Liver (tissue), 9 donors: ENCODE measurements around the gene CST9. TPM values are rescaled to one million over a fixed set of nuclear protein-coding genes. Genes with fewer than 3 reads are reported as not detected.

Experiments used
- DNase-seq: peaks from one replicate; pipeline ENCODE4 v3.0.0-alpha.2; 2017; ENCODE audit warnings: low spot score
- H3K27ac ChIP-seq, 2 donors: one replicate each; pipeline ENCODE4 v1.7.0; 2013; ENCODE audit warnings: inconsistent platforms in 2 of 2, low read length in 2 of 2, control low read depth in 1 of 2, low read depth in 1 of 2, mild to moderate bottlenecking in 1 of 2
- H3K27me3 ChIP-seq, 4 donors: one replicate each; pipeline versions ENCODE4 v1.6.1 to v1.7.0; 2013; ENCODE audit warnings: low read length in 3 of 4, inconsistent platforms in 1 of 4, mild to moderate bottlenecking in 1 of 4, moderate library complexity in 1 of 4; ENCODE audit not compliant: control insufficient read depth in 4 of 4, insufficient read depth in 4 of 4
- H3K36me3 ChIP-seq, 4 donors: one replicate each; pipeline versions ENCODE4 v1.6.1 to v1.7.0; 2013; ENCODE audit warnings: low read length in 3 of 4, mild to moderate bottlenecking in 3 of 4, low read depth in 1 of 4, moderate library complexity in 1 of 4; ENCODE audit not compliant: control insufficient read depth in 4 of 4, insufficient read depth in 3 of 4
- H3K4me1 ChIP-seq, 4 donors: one replicate each; pipeline versions ENCODE4 v1.6.1 to v1.7.0; 2013; ENCODE audit warnings: low read length in 3 of 4, mild to moderate bottlenecking in 3 of 4, moderate library complexity in 1 of 4; ENCODE audit not compliant: control insufficient read depth in 4 of 4, insufficient read depth in 4 of 4
- H3K4me3 ChIP-seq, 3 donors: one replicate each; pipeline versions ENCODE4 v1.6.1 to v1.7.0; 2013; ENCODE audit warnings: low read length in 3 of 3, control low read depth in 1 of 3, low read depth in 1 of 3, mild to moderate bottlenecking in 1 of 3
- H3K9ac ChIP-seq, 2 donors: one replicate each; pipeline ENCODE4 v1.7.0; 2013; ENCODE audit warnings: low read length in 2 of 2, mild to moderate bottlenecking in 2 of 2, moderate library complexity in 2 of 2, control low read depth in 1 of 2, low read depth in 1 of 2
- H3K9me3 ChIP-seq, 4 donors: one replicate each; pipeline versions ENCODE4 v1.6.1 to v1.7.0; 2013; ENCODE audit warnings: low read length in 3 of 4; ENCODE audit not compliant: control insufficient read depth in 4 of 4
- ATF3 ChIP-seq: IDR thresholded peaks from 2 replicates; pipeline ENCODE4 v1.6.1; 2016; ENCODE audit warnings: antibody characterized with exemption
- CTCF ChIP-seq: fragments of 150-350 bp; IDR thresholded peaks from 2 replicates; pipeline ENCODE4 v1.5.1; 2017; ENCODE audit warnings: improper control_type of control experiment, low read depth, low read length; ENCODE audit not compliant: missing input control
- EGR1 ChIP-seq, 2 donors: IDR thresholded peaks; 2 replicates each; pipeline ENCODE4 v1.6.1; 2016 to 2018; ENCODE audit warnings: antibody characterized with exemption in 2 of 2, low read depth in 2 of 2
- FOXA2 ChIP-seq: IDR thresholded peaks from 2 replicates; pipeline ENCODE4 v1.6.1; 2016; ENCODE audit warnings: antibody characterized with exemption
- GABPA ChIP-seq, 2 donors: IDR thresholded peaks in 1 of 2; conservative IDR thresholded peaks in 1 of 2; 2 replicates each; pipeline ENCODE4 v1.6.1; 2016; ENCODE audit warnings: antibody characterized with exemption in 2 of 2, mild to moderate bottlenecking in 1 of 2, moderate library complexity in 1 of 2
- HNF4A ChIP-seq, 2 donors: conservative IDR thresholded peaks; 2 replicates each; pipeline ENCODE4 v1.6.1; 2016; ENCODE audit warnings: antibody characterized with exemption in 2 of 2, mild to moderate bottlenecking in 2 of 2
- JUND ChIP-seq, 2 donors: IDR thresholded peaks; 2 replicates each; pipeline ENCODE4 v1.6.1; 2016; ENCODE audit warnings: antibody characterized with exemption in 2 of 2
- MAX ChIP-seq: IDR thresholded peaks from 2 replicates; pipeline ENCODE4 v1.6.1; 2016; ENCODE audit warnings: antibody characterized with exemption
- NR2F2 ChIP-seq: IDR thresholded peaks from 2 replicates; pipeline ENCODE4 v1.6.1; 2016; ENCODE audit warnings: antibody characterized with exemption
- RAD21 ChIP-seq, 2 donors: IDR thresholded peaks; 2 replicates each; pipeline ENCODE4 v1.6.1; 2016; ENCODE audit warnings: antibody characterized with exemption in 2 of 2, mild to moderate bottlenecking in 2 of 2
- REST ChIP-seq: IDR thresholded peaks from 2 replicates; pipeline ENCODE4 v1.6.1; 2016; ENCODE audit warnings: antibody characterized with exemption, mild to moderate bottlenecking
- RXRA ChIP-seq, 2 donors: IDR thresholded peaks; 2 replicates each; pipeline ENCODE4 v1.6.1; 2017 to 2018; ENCODE audit warnings: antibody characterized with exemption in 2 of 2, mild to moderate bottlenecking in 1 of 2
- SP1 ChIP-seq: IDR thresholded peaks from 2 replicates; pipeline ENCODE4 v1.6.1; 2018; ENCODE audit warnings: antibody characterized with exemption, mild to moderate bottlenecking
- TAF1 ChIP-seq: conservative IDR thresholded peaks from 2 replicates; pipeline ENCODE4 v1.6.1; 2016; ENCODE audit warnings: antibody characterized with exemption, mild to moderate bottlenecking
- YY1 ChIP-seq: IDR thresholded peaks from 2 replicates; pipeline ENCODE4 v1.6.1; 2016; ENCODE audit warnings: antibody characterized with exemption, mild to moderate bottlenecking
- WGBS: extraction: QIAGEN DNeasy Blood & Tissue Kit; methylation state at CpG from one replicate; pipeline ENCODE4 v1.1.7; 2013; 5-methylcytosine and 5-hydroxymethylcytosine counted together
- polyA plus RNA-seq, 2 donors: library from polyadenylated mRNA; stranded (reverse) in 1 of 2; unstranded in 1 of 2; fragments of 200-250 nt in 1 of 2; fragments of >200 nt in 1 of 2; fragmentation: Nextera tagmentation in 1 of 2; extraction: Ambion mirVana in 1 of 2; gene quantifications; one replicate each; pipeline versions ENCODE4 v1.2.1 to v1.2.3, GENCODE V29; 2013 to 2015
- total RNA-seq, 2 donors: library from RNA; depleted of rRNA; stranded (reverse); fragments of >200 nt; gene quantifications; one replicate each; pipeline ENCODE4 v1.2.3, GENCODE V29; 2014
- TF ChIP-seq, protein P1 (sequence below): IDR thresholded peaks from 2 replicates; pipeline ENCODE4 v1.6.1; 2016; ENCODE audit warnings: antibody characterized with exemption
- donor health status: healthy.
- donor health status: healthy.
- donor health status: healthy.
- donor health status: healthy.
- donor health status: healthy.

CST9 gene
- total and polyA plus RNA-seq, 4 donors: not detected

DNA sequence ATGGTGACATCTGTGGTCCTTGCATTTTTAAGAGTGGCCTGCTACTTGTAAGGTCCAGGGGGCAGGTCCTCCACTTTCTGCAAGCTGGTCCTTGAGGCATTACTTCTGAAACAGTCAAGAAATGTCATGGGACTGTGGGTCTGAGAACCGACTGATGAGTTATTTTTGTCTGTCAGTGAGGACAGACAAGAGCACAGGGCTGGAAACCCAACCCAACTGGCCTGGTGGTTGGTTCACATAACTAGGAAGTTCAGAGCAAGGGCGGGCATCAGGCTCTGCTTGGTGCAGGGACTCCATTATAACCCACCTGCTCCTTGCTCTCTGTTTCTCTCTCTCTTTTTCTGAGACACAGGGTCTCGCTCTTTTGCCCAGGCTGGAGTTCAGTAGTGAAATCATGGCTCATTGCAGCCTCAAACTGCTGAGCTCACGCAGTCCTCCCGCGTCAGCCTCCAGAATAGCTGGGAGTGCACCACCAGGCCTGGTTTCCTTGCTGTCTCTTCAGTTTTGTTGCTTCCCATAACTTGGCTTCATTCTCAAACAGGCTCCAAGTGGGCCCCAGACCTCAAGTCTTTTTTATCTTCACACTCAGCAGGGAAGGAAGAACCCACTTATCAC is 22.8 kb upstream of the CST9 start:
- no peaks in the 10 kb centered on the region for H3K9me3 ChIP-seq
- no peak overlapping the region for H3K9ac ChIP-seq
- no peak overlapping the region for H3K27ac ChIP-seq

DNA sequence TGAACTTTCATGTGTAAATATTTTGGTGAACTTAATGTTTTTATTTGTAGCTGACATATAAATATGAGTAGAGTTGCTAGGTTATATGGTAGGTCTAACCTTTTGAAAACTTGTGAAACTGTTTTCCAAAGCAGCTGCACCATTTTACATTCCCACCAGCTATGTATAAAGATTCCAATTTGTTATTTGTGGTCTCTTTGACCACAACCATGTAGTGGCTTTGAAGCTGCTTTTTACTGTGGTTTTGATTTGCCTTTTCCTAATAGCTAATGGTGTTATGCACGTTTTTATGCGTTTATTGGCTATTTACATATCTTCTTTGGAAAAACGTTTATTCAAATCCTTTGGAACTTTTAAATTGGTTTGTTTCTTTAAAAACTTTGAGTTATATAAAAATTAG is 21.8 kb upstream of the CST9 start:
- DNase-seq: no peak
- no peak for TF ChIP-seq REST
- no peak for TF ChIP-seq NR2F2
- TF ChIP-seq MAX: no peak
- no peak for TF ChIP-seq FOXA2
- no peak for TF ChIP-seq TAF1
- TF ChIP-seq CTCF: no peak
- TF ChIP-seq YY1: no peak
- TF ChIP-seq RXRA (IDR thresholded peaks at IDR 0.05): no peak
- no peak for TF ChIP-seq GABPA (IDR thresholded peaks at IDR 0.05 in 1 of 2, conservative IDR thresholded peaks at IDR 0.05 in 1 of 2)
- no peak for TF ChIP-seq EGR1 (IDR thresholded peaks at IDR 0.05; ENCODE audit: low read depth in 2 of 2)
- no peak for TF ChIP-seq ATF3
- TF ChIP-seq RAD21 (IDR thresholded peaks at IDR 0.05): no peak
- peaks cover 0 to 3% (median under 1%) of the 10 kb centered on the region in 4 donors for H3K4me1 ChIP-seq

More for the DNA sequence above, 22.8 kb upstream of the CST9 start:
- DNase-seq: no peak
- TF ChIP-seq RAD21 (IDR thresholded peaks at IDR 0.05): no peak
- TF ChIP-seq TAF1: no peak
- TF ChIP-seq MAX: no peak
- no peak for TF ChIP-seq SP1
- TF ChIP-seq, protein P1, sequence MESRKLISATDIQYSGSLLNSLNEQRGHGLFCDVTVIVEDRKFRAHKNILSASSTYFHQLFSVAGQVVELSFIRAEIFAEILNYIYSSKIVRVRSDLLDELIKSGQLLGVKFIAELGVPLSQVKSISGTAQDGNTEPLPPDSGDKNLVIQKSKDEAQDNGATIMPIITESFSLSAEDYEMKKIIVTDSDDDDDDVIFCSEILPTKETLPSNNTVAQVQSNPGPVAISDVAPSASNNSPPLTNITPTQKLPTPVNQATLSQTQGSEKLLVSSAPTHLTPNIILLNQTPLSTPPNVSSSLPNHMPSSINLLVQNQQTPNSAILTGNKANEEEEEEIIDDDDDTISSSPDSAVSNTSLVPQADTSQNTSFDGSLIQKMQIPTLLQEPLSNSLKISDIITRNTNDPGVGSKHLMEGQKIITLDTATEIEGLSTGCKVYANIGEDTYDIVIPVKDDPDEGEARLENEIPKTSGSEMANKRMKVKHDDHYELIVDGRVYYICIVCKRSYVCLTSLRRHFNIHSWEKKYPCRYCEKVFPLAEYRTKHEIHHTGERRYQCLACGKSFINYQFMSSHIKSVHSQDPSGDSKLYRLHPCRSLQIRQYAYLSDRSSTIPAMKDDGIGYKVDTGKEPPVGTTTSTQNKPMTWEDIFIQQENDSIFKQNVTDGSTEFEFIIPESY: no peak
- TF ChIP-seq HNF4A (conservative IDR thresholded peaks at IDR 0.05): no peak
- TF ChIP-seq JUND (IDR thresholded peaks at IDR 0.05): no peak
- no peak for TF ChIP-seq NR2F2
- TF ChIP-seq EGR1 (IDR thresholded peaks at IDR 0.05; ENCODE audit: low read depth in 2 of 2): no peak
- Histone ChIP-seq H3K27me3 (no peaks in the 10 kb centered on the region), H3K36me3 (peaks cover 4 to 14% (median 7%) of the 10 kb centered on the region in 4 donors), H3K4me1 (peaks cover 0 to 4% (median under 1%) of the 10 kb centered on the region in 4 donors), H3K4me3 (no peak overlapping the region)
- WGBS: 94% methylated on average over 6 of the region's 6 CpGs

More for the DNA sequence above, 21.8 kb upstream of the CST9 start:
- Histone ChIP-seq H3K9ac (no peak overlapping the region), H3K4me3 (no peak overlapping the region), H3K36me3 (peaks cover 2 to 5% (median 4%) of the 10 kb centered on the region in 4 donors), H3K27me3 (no peaks in the 10 kb centered on the region), H3K27ac (no peak overlapping the region), H3K9me3 (no peaks in the 10 kb centered on the region)
- WGBS: 85% methylated on average over 3 of the region's 3 CpGs
